OCI-M1 (cell line): Measurements from ENCODE around the gene KCNIP1.

ENCODE experiments used
- DNase-seq: peaks from one replicate; lab custom pipeline; 2025; lab: John Stamatoyannopoulos, UW

KCNIP1 gene

DNA sequence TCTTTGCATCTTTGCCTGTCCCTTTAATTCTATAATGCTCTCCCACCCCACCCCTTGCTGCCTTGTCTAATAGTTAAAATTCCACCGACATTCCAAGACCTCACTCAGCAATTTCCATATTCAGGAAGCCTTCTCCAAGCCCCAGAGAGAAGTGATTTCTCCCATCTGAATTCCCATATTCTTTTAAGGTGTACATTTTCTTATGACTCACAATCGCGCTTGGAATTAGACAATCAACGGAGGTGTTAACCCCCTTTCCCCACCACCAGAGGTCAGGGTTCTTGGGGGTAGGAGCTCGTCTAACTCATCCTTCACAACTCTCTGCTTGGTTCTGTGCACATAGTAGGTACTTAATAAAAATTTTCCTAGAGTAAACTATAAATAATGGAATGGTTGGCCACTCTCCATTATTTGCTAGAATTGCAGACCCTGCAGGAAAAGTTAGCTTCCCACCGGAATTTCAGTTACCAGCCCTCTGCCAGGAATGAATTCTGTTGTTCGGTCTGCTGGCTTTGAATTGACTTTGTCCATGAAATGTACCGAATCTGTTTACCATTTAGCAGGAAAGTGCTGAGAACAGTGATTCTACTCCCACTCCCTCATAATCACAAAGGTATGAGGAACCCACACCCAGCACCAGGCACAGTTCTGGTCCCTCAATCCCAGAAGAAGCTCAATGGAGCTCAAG, 5.0 kb downstream of the KCNIP1 start:
- no peak for DNase-seq

GRCh38 chr5:170509348-170509660, 5.5 kb downstream of the KCNIP1 start:
- DNase-seq = no peak

GRCh38 chr5:170510126-170510525, 6.3 kb downstream of the KCNIP1 start:
- DNase-seq = no peak

GRCh38 chr5:170510559-170510958, 6.7 kb downstream of the KCNIP1 start:
- no peak for DNase-seq

- no peak for DNase-seq
These were observed 7.9 kb downstream of the KCNIP1 start for GRCh38 chr5:170511551-170512258.

- no peak for DNase-seq
These were observed 10.2 kb downstream of the KCNIP1 start for GRCh38 chr5:170513856-170514525.

GRCh38 chr5:170517411-170517810, 13.6 kb downstream of the KCNIP1 start:
- no peak for DNase-seq

DNA sequence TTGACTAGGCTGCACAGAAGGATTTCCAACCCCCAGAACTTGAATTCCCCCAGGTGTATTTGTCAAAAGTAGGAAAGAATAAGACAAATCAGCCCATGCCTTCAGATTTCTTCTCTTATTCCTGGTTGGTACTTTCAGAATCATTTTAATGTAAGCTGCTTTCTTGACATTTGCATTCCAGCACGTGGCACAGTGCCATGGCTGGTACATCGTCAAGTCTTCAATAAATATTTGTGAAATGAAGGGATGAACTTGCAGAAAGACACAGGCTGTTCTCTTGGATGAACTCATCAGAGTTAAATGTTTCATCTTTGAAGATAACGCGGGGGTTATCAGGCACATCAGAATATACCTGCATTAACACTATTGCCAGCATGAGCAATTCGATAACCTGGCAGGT, 14.5 kb downstream of the KCNIP1 start:
- DNase-seq = no peak

GRCh38 chr5:170519549-170519948, 15.7 kb downstream of the KCNIP1 start:
- DNase-seq = no peak

- no peak for DNase-seq
These were observed 16.6 kb downstream of the KCNIP1 start for GRCh38 chr5:170520372-170520771.

- DNase-seq = no peak
These were observed 18.7 kb downstream of the KCNIP1 start for GRCh38 chr5:170522211-170523141.

- no peak for DNase-seq
These were observed 19.3 kb downstream of the KCNIP1 start for GRCh38 chr5:170523142-170523551.

- DNase-seq = no peak
These were observed 20.0 kb downstream of the KCNIP1 start for GRCh38 chr5:170523830-170524229.

GRCh38 chr5:170524576-170524975, 20.8 kb downstream of the KCNIP1 start:
- DNase-seq = no peak

GRCh38 chr5:170525470-170526211, 21.8 kb downstream of the KCNIP1 start:
- DNase-seq = no peak

GRCh38 chr5:170527991-170528390, 24.2 kb downstream of the KCNIP1 start:
- DNase-seq = no peak

DNA sequence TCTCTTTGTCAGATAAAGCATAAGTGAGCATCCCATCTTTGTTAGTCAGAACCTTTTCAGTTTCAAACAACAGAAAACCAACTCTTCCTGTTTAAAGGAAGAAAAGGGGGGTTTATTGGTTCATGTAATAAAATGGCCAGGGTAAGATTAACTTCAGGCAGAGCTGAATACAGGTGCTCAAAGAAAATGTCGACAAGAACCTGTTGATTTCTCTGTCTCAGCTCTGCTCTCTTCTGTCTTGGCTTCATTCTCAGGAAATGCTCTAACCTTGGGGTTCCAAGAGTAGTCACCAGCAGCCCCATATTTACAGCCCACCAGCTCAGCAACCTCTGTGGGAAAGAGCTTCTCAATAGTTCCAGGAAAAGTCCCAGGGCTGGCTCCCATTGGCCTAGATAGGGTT, 25.2 kb downstream of the KCNIP1 start:
- no peak for DNase-seq

DNA sequence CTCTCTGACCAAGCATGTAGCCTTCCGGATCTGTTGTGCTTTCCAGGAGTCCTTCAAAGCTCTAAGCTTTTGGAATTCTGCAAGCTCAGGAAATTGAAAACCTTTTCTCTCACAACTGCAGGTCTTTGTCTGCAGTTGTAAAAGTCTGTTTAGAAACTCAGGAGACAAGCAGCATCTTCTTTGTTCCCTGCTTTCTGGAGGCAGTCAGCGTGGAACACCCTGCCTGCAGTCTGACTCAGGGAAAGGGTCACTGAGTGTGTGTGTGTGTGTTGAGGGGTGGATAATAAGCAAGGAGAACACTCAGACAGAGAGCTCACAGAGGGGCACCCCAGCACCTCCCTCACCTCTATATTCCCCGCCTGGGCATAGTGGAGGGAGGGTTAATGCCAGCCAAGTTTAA, 29.1 kb downstream of the KCNIP1 start:
- DNase-seq = no peak

DNA sequence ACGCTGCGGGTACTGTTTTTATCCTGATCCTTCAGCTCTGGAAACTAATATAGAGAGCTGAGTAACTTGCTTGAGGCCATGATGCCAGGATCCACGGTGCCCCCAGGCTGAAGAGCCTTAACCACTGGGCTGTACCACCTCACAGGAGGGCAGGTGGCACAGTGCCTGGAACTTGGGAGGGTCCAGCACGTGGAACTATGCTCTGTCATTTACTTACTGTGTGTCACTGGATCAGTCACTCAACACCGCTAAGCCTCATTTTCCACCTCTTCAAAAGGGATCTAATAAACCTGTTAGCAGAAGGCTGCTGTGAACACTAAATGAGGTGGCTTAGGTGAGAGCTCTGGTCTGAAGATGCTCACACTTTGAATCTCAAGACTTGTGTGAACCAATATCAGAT, 29.6 kb downstream of the KCNIP1 start:
- DNase-seq = no peak

- no peak for DNase-seq
These were observed 30.4 kb downstream of the KCNIP1 start for GRCh38 chr5:170534177-170534576.

GRCh38 chr5:170534941-170535340, 31.1 kb downstream of the KCNIP1 start:
- no peak for DNase-seq

DNA sequence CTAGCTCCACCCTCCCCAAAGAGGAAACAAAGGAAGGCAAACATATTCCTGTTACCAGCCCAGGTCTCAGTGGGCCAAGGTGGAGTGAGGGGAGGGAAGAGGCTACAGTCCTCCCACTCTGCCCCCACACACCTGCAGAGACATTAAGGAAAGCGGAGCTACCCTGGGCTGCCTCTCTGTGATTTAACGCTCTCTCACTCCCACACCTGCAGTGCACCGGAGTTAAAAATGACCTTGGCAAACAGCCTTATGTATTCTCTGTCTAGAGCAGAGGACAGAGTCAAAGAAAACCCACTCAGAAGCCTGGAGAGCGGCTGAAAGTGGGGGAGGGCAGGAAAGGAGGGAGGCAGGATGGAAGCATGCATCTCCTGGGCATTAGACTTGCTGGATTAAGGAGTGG, 32.7 kb downstream of the KCNIP1 start:
- DNase-seq = no peak
